Adrenal gland (tissue), 12 donors: ENCODE measurements around the gene CDK5RAP2. TPM values are rescaled to one million over a fixed set of nuclear protein-coding genes. Genes with fewer than 3 reads are reported as not detected.

Experiments used
- DNase-seq, 7 donors: peaks; one replicate each; pipeline ENCODE4 v3.0.0-alpha.2; 2019 to 2020
- H3K27ac ChIP-seq, 5 donors: fragments of 200-600 bp; sonication (generic) in 4 of 5; 1 replicate in 3 of 5; 2 replicates in 2 of 5; pipeline versions ENCODE4 v1.5.1 to v1.8.0; 2016 to 2020; ENCODE audit warnings: mild to moderate bottlenecking in 1 of 5
- H3K27me3 ChIP-seq: fragments of 200-600 bp; 2 replicates; pipeline ENCODE4 v1.8.0; 2021
- H3K36me3 ChIP-seq, 2 donors: fragments of 200-600 bp; replicated peaks in 1 of 2; 1 replicate in 1 of 2; 2 replicates in 1 of 2; pipeline versions ENCODE4 v1.5.1 to v1.8.0; 2018 to 2022
- H3K4me1 ChIP-seq, 2 donors: fragments of 200-600 bp; replicated peaks in 1 of 2; 1 replicate in 1 of 2; 2 replicates in 1 of 2; pipeline versions ENCODE4 v1.5.1 to v1.8.0; 2018 to 2021
- H3K4me3 ChIP-seq, 4 donors: fragments of 200-600 bp; sonication (generic) in 3 of 4; one replicate each; pipeline ENCODE4 v1.5.1; 2016 to 2018
- H3K9me3 ChIP-seq, 3 donors: fragments of 200-600 bp; sonication (generic) in 1 of 3; replicated peaks in 1 of 3; 1 replicate in 2 of 3; 2 replicates in 1 of 3; pipeline versions ENCODE4 v1.5.1 to v1.8.0; 2016 to 2021
- CTCF ChIP-seq, 6 experiments: fragments of 450-650 bp in 4 of 6; fragments of 200-600 bp in 2 of 6; sonication (generic) in 1 of 6; IDR thresholded peaks; 1 replicate in 5 of 6; 2 replicates in 1 of 6; pipeline versions ENCODE4 v1.5.1 to v1.8.0; 2016 to 2021; ENCODE audit warnings: antibody characterized with exemption in 6 of 6, mild to moderate bottlenecking in 2 of 6, moderate library complexity in 1 of 6
- POLR2A ChIP-seq, 2 donors: fragments of 450-650 bp; IDR thresholded peaks; one replicate each; pipeline ENCODE4 v1.6.1; 2017; ENCODE audit warnings: antibody characterized with exemption in 2 of 2, mild to moderate bottlenecking in 2 of 2, moderate library complexity in 1 of 2
- WGBS, 4 donors: extraction: QIAGEN DNeasy Blood & Tissue Kit in 2 of 4; methylation state at CpG; one replicate each; pipeline versions ENCODE4 v1.1.5 to v1.1.7; 2013 to 2017; 5-methylcytosine and 5-hydroxymethylcytosine counted together
- intact Hi-C, 2 donors: fragments of 100-400 bp; cut with DNase I; formaldehyde crosslinking; loops; one replicate each; pipeline versions ENCODE4 v1.14.1 to v1.15.0; 2022 to 2023
- polyA plus RNA-seq, 3 donors: library from polyadenylated mRNA; stranded (reverse); fragments of 200-250 nt in 2 of 3; fragments of 350-450 nt in 1 of 3; fragmentation: Illumina TruSeq in 1 of 3; extraction: RNeasy Lipid Tissue Mini Kit (QIAGEN cat#74804) in 1 of 3; gene quantifications; one replicate each; pipeline ENCODE4 v1.2.3, GENCODE V29; 2013 to 2014
- total RNA-seq, 9 donors: library from RNA; depleted of rRNA in 4 of 9; stranded (reverse); fragments of >200 nt in 4 of 9; fragments of 120-200 nt in 1 of 9; fragmentation: NEBNext Ultra II Directional in 1 of 9; extraction: Animal tissue kit (Norgen Biotek cat#: 25700) in 1 of 9; gene quantifications; one replicate each; pipeline versions ENCODE4 v1.1.0 to v1.2.4, GENCODE V29; 2013 to 2023
- donor health status: healthy with polysubstance abuse.
- donor health status: Bipolar disorder and iron deficiency.
- donor health status: DM: yes; HTN: yes; CAD: no.
- donor health status: DM: no; HTN: no; CAD: no.
- donor health status: DM: no; HTN: no; CAD: no.
- donor health status: DM: yes; HTN: yes; CAD: no.

The CDK5RAP2 gene
- total and polyA plus RNA-seq, 12 donors, result 26.0 to 60.7 (median 41.9) TPM

GRCh38 chr9:120358877-120359276, 221.1 kb downstream of the CDK5RAP2 start:
- Histone ChIP-seq H3K4me1 (peaks cover 0 to 2% of the 10 kb centered on the region in 2 donors), H3K36me3 (no peaks in the 10 kb centered on the region), H3K9me3 (no peaks in the 10 kb centered on the region), H3K4me3 (no peak overlapping the region), H3K27me3 (no peaks in the 10 kb centered on the region), H3K27ac (peak overlapping the region in 1 of 5 donors; percentile 12)
- TF ChIP-seq POLR2A (IDR thresholded peaks at IDR 0.05) (no peak), CTCF (IDR thresholded peaks at IDR 0.05) (no peak)
- intact Hi-C loops, result loop anchor here in 1 of 2 donors (10.0 kb wide), 1 partner anchor 804 kb away; no protein-coding TSS in a partner anchor
- WGBS, 4 donors, result 93 to 95% (median 94%) methylated on average over 7 of the region's 7 CpGs
- peak in 1 of 7 donors; percentile 62 for DNase-seq

GRCh38 chr9:120353506-120353905, 226.5 kb downstream of the CDK5RAP2 start:
- no peaks in the 10 kb centered on the region for H3K9me3 ChIP-seq
- H3K27ac ChIP-seq, result peak overlapping the region in 2 of 5 donors; percentile 63 to 66
- TF ChIP-seq CTCF (IDR thresholded peaks at IDR 0.05), result no peak
- TF ChIP-seq POLR2A (IDR thresholded peaks at IDR 0.05), result no peak
- DNase-seq, result peak; percentile 33 to 81 (median 75)
- WGBS, 4 donors, result 45 to 53% (median 52%) methylated on average over 5 of the region's 5 CpGs
- no peaks in the 10 kb centered on the region for H3K27me3 ChIP-seq
- no peak overlapping the region for H3K4me3 ChIP-seq
- peaks cover 0 to 10% of the 10 kb centered on the region in 2 donors for H3K4me1 ChIP-seq
- H3K36me3 ChIP-seq, result no peaks in the 10 kb centered on the region
- intact Hi-C loops, result loop anchor here in 1 of 2 donors (10.0 kb wide), 1 partner anchor 799 kb away; no protein-coding TSS in a partner anchor

GRCh38 chr9:120351106-120351505, 228.9 kb downstream of the CDK5RAP2 start:
- no peak for TF ChIP-seq POLR2A (IDR thresholded peaks at IDR 0.05)
- TF ChIP-seq CTCF (IDR thresholded peaks at IDR 0.05), result no peak
- Histone ChIP-seq H3K36me3 (no peaks in the 10 kb centered on the region), H3K27me3 (no peaks in the 10 kb centered on the region), H3K9me3 (no peaks in the 10 kb centered on the region), H3K4me3 (no peak overlapping the region), H3K4me1 (peaks cover 0 to 10% of the 10 kb centered on the region in 2 donors), H3K27ac (no peak overlapping the region)
- WGBS, 4 donors, result 84 to 91% (median 86%) methylated on average over 9 of the region's 9 CpGs
- intact Hi-C loops, result loop anchor here in 1 of 2 donors (10.0 kb wide), 1 partner anchor 796 kb away; no protein-coding TSS in a partner anchor
- DNase-seq, result no peak

- Histone ChIP-seq H3K27me3 (no peaks in the 10 kb centered on the region), H3K4me1 (peaks cover 0 to 10% of the 10 kb centered on the region in 2 donors), H3K27ac (no peak overlapping the region), H3K9me3 (no peaks in the 10 kb centered on the region), H3K4me3 (no peak overlapping the region), H3K36me3 (no peaks in the 10 kb centered on the region)
- intact Hi-C loops, result loop anchor here in 1 of 2 donors (10.0 kb wide), 1 partner anchor 796 kb away; no protein-coding TSS in a partner anchor
- TF ChIP-seq POLR2A (IDR thresholded peaks at IDR 0.05) (no peak), CTCF (IDR thresholded peaks at IDR 0.05) (no peak)
- DNase-seq, result no peak
- WGBS, 4 donors, result 80 to 87% (median 83%) methylated on average over 4 of the region's 4 CpGs
Measured at GRCh38 chr9:120350596-120350995, 229.4 kb downstream of the CDK5RAP2 start.
